Fibroblast of skin of back (primary cell): ENCODE data around the gene FADS3. TPM values are rescaled to one million over a fixed set of nuclear protein-coding genes. Genes with fewer than 3 reads are reported as not detected.

Experiments used
- DNase-seq: peaks from one replicate; pipeline ENCODE4 v3.0.0-alpha.2; 2013
- polyA plus RNA-seq, 2 experiments: library from polyadenylated mRNA; unstranded; fragments of 120-200 nt; gene quantifications; one replicate each; pipeline ENCODE4 v1.2.1, GENCODE V29; 2013; ENCODE audit not compliant: insufficient read length in 2 of 2

Gene FADS3, protein sequence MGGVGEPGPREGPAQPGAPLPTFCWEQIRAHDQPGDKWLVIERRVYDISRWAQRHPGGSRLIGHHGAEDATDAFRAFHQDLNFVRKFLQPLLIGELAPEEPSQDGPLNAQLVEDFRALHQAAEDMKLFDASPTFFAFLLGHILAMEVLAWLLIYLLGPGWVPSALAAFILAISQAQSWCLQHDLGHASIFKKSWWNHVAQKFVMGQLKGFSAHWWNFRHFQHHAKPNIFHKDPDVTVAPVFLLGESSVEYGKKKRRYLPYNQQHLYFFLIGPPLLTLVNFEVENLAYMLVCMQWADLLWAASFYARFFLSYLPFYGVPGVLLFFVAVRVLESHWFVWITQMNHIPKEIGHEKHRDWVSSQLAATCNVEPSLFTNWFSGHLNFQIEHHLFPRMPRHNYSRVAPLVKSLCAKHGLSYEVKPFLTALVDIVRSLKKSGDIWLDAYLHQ
- polyA plus RNA-seq (2013, experiment 1 of 2; ENCODE audit: insufficient read length), result 84.7 TPM
- polyA plus RNA-seq (2013, experiment 2 of 2; ENCODE audit: insufficient read length), result 107 TPM

DNA sequence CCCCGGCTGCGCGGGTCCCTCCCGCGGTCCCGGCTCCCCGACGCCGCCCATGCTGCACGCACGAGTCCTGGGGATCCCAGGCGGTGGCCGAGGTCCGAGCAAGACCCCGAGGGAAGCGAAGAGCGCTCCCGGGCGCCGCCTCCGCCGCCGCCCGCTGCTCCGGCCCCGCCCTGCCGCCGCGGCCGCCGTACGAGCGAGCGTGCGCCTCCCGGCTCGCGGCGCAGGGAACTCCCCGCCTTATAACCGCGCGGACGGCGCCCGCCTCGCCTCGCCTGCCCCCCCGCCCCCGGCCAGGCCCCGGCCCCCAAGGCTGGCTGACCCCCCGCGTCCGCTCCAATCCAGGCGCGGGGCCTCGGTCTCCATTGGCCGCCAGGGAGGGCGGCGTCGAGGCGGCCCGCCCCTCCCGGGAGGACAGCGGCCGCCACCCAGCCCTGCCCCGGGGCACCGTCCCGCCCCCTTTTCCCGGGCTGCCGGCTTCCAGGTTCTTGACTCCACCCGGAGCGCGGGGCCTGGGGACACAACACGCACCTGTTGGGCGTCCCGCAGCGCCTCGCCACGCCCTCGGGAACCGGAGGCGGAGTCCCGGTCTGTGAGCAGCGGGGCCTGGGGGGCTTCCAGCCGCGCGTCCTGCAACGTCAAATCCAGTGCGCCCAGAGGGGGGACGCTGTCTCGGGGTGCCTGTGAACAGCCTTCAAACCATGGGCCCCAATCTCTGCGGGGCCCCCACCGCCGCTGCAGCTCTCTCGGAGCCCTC, at the start of gene FADS3:
FADS3 (minus strand) TSS at position 215 of the 754 bp plus-strand sequence; CDS start at position 51, 164 bp downstream.
- DNase-seq, result peak; percentile 86

DNA sequence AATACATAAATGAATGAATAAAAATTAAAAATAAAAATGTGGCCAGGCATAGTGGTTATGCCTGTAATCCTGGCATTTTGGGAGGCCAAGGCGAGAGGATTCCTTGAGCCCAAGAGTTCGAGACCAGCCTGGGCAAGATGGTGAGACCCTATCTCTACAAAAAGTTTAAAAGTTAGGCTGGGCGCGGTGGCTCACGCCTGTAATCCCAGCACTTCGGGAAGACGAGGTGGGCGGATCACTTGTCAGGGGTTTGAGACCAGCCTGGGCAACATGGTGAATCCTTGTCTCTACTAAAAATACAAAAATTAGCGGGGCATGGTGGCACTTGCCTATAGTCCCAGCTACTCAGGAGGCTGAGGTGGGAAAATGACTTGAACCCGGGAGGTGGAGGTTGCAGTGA, 49.1 kb upstream of the FADS3 start:
- DNase-seq, result no peak

DNA sequence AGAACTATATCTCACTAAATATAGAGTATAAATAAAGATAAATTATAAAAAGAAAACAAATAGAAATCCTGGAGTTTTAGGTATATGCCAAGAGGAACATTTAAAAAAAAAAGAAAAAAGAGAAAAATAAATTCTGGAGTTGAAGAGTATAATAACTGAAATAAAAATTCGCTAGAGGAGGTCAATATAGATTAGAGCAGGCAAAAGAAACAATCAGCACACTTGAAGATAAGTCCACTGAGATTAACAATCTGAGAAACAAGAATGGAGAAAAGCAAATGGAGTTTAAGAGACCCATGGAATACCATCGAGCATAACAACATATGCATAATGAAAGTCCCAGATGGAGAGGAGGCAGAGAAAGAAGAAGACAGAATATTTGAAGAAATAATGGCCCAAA, 44.5 kb upstream of the FADS3 start:
- no peak for DNase-seq

DNA sequence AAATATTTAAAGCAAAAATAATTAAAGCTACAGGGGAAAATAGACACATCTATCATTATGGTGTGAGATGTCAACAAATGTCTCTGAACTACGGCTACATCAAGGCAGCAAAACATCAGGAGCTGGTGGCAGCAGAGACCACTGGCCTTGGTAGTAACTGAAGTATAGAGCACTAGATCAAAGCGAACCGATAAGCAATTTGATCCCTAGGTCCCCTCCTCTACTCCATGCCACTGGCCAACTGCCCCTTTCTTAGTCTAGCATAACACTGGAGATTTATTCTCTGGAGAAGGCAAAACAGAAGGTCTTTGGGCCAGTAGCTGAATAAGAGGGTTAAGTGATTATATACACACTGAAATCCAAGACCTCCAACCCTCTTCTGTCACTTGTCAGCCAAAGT, 39.6 kb upstream of the FADS3 start:
- no peak for DNase-seq

DNA sequence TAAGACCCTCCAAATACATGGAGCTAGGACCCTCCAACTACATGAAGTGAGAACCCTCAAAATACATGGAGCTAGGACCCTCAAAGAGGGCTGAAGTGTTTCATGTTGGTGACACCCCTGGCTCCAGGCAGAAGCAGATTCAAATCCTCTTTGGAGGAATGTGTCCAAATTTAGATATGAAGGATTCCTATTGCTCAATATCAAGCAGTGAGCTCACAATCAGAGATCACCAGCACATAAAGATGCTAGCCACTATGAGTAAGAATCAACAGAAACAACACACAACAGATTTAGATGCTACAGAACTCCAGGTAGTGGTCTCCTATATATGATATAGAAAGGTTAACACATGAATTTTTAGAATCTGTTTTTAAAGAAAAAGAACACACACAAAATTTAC, 37.3 kb upstream of the FADS3 start:
- DNase-seq, result no peak

DNA sequence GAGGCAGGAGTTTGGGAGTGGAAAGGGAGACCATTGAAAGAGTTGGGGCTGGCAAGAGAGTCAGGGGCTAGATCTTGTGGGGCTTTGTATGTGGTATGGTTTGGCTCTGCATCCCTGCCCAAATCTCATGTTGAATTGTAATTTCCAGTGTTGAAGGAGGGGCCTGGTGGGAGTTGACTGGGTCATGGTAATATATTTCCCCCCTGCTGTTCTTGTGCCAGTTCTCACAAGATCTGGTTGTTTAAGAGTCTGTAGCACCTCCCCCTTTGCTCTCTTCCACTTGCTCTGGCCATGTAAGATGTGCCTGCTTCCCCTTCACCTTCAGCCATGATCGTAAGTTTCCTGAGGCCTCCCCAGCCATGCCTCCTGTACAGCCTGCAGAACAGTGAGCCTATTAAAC, 36.2 kb upstream of the FADS3 start:
- DNase-seq, result peak; percentile 38

DNA sequence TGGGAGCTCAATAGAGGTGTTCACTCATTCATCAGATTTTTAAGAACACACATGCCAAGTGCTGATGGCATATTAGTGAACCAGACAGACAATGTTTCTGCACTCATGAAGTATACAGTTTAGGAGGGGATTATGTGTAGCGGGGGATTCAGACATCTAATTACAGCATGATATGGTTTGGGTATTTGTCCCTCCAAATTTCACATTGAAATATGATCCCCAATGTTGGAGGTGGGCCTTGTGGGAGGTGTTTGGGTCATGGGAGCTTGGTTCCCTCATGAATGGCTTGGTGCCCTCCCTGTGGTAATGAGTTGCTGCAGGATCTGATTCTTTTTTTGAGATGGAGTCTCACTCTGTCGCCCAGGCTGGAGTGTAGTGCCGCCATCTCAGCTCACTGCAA, 34.9 kb upstream of the FADS3 start:
- DNase-seq, result no peak

DNA sequence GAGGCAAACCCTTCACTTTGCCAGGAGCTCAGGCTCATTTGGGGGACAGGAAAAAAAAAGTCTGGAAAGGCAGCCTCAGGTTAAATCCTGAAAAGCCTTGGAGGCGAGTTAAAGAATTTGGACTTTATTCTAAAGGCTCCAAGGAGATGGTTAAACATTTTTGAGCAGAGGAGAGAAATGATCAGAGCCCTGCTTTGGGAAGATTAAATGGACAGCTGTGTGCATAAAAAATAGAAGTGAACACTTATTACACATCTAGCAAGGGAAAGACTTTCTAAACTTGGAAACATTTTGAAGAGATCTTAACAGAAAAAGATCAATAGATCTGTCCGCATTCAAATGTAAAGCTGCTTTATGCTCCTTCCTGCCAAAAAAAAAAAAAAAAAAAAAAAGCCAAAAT, 34.4 kb upstream of the FADS3 start:
- no peak for DNase-seq

DNA sequence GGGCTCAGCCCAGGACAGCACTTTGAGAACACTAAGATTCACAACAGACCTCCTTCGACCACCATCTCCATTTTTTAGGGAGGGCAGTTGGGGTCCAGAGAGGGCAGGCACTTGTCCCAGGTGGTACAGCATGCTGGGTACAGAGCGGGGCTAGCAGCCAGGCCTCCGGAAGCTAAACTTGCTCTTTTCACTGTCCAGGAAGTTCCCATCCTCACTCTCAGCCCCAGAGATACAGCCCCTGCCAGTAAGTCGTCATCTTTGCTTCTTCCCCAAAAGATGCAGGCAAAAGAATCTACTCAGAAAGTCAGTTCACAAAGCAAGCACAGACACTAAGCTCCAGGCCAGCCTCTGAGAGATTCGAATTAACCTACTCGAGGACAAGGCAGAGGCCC, 32.7 kb upstream of the FADS3 start:
- DNase-seq, result no peak

DNA sequence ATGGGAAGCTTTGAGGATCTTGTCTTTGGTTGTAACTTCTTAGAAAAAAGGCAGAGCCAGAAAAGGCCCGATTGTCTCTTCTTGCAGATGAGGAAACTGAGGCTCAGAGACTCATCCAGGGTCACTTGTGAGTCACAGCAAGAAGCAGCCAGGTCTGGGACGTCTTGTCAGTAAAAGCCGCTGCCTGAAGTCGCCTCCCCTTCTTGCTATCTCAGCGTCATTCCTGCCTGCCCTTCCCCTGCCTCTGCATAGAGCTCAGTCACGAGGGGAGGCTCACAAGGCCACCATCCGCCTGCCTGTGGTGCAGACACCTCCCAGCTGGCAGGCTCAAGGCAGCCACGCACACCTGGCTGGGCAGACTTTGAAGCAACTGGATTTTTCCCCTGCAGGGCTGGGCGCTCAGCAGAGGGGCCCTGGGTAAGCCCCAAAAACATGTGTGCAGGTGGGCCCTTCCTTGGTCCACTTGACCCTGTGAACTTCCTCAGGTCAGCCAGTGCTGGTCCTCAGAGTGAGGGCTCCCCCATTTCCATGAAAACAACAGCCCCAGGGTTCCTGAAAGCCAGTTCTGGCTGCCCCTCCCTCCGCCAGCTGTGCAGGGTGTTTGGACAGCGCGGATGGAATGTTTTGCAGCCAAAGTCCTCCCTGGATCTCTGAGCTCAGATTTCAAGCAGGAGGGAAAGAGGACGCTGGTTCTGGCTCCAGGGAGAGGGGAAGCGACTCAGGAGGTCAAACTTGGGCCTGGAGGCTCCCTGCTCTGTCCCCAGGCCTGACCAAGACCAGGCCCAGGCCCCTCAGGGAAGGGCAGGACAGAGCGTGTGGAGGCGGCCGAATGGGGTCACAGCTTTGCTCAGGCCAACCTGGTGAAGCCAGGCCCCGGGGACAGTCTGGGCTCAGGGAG, 32.1 kb upstream of the FADS3 start:
- DNase-seq, result peak; percentile 68

DNA sequence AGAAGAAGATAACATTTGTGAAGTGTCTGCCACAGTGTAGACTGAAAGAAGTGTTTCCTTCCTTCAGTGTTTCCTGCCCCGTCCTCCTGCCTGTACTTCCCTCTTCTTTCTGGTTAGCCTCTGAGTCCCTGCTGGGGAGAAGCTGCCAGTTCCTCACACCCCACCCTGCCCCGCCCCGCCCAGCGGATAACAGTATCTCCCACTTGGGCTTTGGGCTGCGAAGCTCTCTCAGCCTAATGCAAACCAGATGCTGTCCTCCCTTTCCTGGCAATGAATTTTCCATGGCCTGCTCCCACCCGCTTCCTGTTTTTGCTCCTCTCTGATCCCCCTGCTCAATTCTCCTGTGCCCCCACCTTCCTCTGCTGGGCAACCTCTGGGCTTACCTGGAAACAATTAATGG, 31.2 kb upstream of the FADS3 start:
- DNase-seq, result peak; percentile 88

DNA sequence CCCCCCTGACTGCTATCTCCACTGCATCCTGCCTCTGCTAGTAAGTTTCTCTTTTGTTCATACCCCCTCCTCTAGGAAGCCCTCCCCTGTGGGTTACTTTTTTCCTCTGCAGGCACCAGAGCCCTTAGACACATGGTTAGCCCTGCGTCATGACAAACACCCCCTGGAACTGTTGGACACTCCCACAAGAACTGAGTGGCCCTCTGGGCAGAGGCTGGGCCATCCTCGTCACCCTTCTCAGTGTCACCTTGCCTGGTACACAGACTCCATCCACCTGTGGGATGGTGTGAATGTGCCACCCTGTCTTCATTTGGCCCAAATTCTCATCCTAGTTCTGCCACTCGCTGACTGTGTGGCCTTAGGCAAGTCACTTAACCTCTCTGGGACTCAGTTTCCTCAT, 30.1 kb upstream of the FADS3 start:
- no peak for DNase-seq

DNA sequence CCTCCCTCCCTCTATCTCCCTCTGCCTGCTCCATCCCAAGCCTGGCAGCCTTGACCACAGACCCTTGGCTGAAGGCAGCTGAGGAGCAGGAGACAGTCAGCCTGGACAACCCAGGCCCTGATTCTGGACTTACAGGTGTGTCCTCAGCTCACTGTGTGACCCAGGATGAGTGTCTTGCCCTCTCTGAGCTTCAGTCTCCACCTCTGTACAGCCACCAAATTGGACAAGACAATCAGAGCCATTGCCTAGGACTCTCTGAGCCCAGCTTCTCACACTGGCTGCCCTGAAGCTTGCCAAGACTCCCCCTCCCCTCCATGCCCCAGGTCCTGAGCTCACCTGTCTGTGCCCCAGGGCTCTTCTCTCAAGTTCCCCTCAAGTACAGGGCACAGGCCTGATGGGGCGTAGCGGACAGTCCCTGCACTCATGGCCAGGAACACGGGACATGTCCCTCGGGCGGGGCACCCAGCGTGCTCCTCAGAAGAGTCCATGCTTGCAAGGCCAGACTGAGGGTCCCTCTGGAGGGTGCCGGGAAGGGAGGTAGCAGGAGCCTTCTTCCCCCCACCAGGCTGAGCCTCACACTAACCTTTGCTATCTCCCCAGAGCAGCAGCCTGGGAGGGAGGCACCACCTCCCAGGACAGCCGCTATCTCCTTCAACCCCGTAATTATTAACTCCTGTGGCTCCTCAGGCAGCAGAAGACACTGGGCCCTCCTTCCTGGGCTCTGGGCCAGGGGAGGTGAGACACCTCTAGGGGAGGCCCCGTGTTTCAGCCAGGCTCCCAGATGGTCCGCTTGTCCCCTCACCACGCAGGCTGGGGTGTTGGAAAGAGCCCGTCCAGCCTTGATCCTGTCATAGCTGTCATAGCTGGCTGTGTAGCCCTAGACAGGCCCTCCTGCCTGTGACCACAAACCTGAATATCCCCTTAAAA, 28.6 kb upstream of the FADS3 start:
- no peak for DNase-seq

DNA sequence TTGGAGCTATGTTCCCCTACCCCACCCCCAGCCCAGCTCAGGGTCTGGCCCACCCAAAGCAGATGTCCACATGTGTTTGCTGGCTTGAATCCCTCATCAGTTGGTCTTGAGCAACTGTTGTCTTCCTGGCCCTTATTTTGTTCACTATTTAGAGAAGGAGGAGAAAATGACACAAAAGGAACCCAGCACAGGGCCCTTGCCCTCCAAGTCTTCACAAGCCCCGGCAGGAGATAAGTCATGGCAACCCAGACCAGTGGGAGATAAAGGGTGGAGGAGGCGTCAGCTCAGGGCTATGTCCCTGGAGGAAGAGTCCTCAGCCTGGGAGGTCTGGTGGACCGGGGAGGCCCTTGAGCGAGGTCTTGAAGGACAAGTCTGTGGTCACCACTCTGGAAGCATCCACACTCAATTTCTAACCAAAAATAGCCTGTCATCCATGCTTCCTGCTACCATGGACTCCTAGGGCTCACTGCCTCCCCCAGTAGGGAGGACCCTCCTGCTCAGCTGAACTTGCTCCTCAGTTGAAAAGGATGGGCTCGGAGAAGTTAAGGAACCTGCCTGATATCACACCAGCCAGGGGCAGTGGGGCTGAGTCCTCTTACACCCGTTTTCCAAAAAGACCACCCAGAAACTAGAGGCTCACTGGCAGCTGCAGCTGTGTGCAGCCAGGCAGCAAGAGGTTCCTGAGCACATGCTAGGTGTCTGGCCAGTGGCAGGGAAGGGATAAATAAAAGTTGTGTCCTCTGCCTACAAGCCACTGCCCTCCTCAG, 27.8 kb upstream of the FADS3 start:
- no peak for DNase-seq

DNA sequence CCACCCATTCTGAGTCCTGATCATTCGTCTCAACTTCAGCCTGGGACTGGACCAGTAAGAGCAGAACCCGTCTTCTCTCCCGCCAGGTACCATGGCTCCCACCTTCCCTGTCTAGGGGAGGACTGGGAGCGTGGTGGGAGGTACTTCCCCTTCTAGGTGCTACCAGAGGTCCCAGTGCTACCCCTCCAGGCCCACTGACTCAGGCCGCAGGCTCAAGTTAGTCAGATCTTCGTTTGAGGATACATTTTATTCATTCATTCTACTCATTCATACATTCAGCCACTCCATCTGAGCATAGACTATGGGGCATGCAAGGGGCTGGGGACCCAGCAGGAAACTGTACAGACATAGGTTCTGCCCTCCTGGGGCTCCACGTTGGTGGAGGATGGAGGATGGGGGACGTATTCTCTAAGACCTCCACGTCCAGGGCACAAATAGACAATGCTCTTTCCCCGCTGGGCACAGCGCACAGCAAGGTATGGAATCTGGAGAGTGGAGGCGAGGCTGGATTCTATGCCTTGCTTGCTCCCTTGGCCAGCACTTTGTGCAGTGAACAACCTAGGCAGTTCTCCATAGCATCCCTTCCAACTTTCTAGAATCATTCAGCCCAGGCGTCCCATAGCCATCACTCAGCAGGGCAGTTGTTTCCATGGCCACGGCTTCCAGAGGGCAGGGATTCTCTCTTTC, 27.0 kb upstream of the FADS3 start:
- DNase-seq, result no peak

DNA sequence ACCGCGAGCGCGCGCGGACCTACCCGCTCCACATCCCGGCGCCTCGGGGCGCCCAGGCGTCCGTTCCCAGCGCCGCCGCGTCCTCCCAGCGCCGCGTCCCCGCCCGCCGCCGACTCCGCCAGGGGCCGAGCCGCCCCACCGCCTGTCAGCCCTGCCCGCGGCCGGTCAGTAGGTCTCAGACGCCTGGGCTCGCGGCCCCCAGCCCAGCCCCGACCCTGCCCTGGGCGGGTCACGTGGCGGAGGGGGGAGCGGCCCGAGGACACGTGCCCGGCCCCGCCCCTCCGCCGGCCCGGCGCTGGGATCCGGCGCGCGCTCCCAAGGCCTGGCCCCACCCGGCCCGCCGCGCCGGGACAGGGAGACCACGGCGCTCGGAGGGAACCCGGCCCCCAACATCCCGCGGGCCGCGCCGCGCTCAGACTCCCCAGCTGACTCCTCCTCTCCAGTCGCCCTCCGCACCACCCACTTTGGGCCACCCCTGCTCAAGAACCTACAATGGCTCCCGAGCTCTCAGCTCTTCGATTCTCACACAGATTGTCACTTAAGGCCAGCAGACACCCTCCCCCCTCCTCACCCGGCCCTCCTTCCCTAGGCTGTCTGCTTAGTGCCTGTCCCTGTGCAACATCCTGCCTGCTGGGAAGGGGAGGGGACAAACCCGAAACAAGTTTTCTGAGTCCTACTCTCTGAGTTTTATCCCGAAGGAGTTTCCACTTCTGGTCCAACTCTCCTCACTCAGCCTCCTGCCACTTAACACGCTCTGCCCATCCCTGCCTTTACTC, 26.2 kb upstream of the FADS3 start, which contains the start of gene RAB3IL1:
RAB3IL1 (minus strand) TSS at position 233 of the 776 bp plus-strand sequence; CDS start at position 34, 199 bp downstream.
- peak; percentile 59 for DNase-seq

DNA sequence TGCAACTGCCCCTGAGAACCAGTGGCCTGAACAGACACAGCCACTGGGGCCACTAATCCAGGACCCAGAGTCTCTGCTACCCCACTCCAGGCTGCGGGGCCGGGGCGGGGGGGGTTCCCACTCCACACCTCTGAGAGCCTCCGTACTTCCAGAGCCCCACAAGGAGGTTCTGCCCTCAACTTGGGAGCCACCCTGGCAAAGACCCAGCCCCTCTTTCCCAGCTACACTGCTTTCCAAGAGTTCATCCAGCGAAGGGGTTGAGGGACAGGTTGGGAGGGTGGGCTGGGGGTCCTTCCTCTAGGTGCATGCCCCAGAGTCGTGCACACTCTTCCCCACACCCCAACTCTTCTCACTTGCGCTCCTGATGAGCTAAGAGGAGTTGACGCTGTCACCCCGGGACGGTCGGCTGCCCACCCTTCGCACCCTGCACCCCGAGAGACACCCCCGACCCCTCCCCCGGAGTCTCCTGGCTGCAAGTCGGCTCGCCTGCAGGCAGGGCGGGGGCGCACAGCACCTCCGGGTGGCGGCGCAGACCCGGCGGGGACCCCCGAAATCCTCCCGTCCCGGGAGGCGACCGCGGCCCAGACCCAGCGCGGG, 25.5 kb upstream of the FADS3 start:
- no peak for DNase-seq

DNA sequence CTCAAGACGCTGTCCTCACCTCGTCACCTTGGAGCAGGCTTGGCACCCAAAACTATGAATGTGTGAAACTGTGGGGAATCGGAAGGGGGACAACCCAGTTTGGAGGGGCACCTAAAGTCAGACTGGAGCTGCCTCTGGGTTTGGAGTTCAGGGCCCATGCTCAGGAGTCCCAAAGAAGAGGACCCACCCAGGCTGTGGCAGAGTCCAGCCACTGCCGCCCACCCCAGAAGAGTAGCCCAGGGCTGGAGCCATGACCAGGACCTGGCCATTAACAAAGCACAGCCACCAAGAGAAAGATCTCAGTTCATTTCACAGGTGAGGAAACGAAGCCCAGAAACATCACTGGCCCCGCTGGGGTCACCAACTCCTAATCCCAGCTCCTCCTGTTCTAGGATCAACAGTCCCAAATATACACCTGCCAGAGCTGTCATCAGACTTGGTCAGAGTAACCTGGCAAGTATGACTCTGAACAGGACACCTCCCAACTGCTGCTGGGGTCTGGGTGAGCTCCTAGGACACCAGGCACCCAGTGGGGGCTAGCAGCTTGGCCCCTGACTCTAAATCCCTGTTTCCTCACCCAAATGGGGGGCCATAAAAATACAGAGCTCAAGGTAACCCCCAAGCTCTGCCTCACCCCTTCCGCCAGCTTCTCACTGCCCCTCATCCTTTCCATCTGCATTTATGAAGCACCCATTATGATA, 23.3 kb upstream of the FADS3 start:
- DNase-seq, result no peak
